ENCODE data around the gene SERPINC1. TPM values are rescaled to one million over a fixed set of nuclear protein-coding genes. Genes with fewer than 3 reads are reported as not detected.

SERPINC1 gene
- total and polyA plus RNA-seq, 2 of the 8 experiments (the other 6 are each of a cell fraction or from before 2014, with no cell fraction given), result 0.08 TPM; not detected in 1

DNA sequence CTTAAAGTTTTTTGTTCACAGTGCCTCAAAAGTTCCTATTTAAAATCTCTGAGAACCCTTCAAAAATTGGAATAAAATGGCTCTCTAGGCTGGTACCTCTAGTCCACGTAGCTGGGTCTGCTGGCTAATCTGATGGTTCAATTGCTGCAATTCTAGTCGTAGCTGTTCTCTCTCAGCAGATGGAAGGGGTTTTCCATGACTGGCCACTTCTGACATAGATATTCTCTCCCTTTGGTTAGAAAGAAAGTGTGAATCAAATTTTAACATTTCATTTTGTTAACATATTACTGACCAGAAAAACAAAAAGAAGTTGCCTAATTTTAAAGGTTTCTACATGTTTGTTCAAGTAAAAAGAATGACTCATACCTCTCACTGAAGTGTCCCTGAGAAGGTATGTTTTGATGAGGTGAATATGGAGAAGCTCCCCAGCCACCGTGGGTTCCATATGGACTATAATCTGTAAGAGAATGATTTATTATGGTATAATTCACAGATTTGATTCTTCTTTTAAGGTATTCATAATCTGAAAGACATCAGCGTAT, 29.3 kb upstream of the SERPINC1 start:
- WGBS, 2 experiments (ENCODE audit: extremely low coverage in 1 of 2, insufficient coverage in 1 of 2, insufficient read length in 1 of 2, insufficient replicate concordance in 2 of 2, low coverage in 1 of 2, low lambda C conversion rate in 2 of 2, missing lambda C conversion rate in 1 of 2), result 87% methylated on average over 4 of the region's 4 CpGs; no CpG with 5 or more reads in 1 of the 2 experiments
- no peak overlapping the region for H3K4ac ChIP-seq (replicated peaks; ENCODE audit: insufficient read length, low read depth, low read length)
- no peak overlapping the region for H3K4me3 ChIP-seq (ENCODE audit: extremely low read depth in 1 of 4, insufficient read depth in 2 of 4, low read depth in 3 of 4, low read length in 4 of 4)
- H3K23ac ChIP-seq (ENCODE audit: insufficient read length), result no peak overlapping the region
- H3K4me2 ChIP-seq (ENCODE audit: insufficient read depth in 1 of 2, low read depth in 2 of 2, low read length in 2 of 2), result no peak overlapping the region
- no peak overlapping the region for H2BK120ac ChIP-seq (replicated peaks; ENCODE audit: low read depth, low read length)
- H3K14ac ChIP-seq (ENCODE audit: insufficient read length), result no peak overlapping the region
- ChIA-PET POLR2A (ENCODE audit: partially characterized antibody) (interaction anchor here (0.6 to 1.6 kb wide), 3 partner anchors 13 to 78 kb away, joined by 3 to 4 read pairs (median 3); partner anchors contain the start of genes GAS5 and ZBTB37), CTCF (ENCODE audit: partially characterized antibody) (interaction anchor here (1.5 kb wide), 1 partner anchor 9 kb away, joined by 3 read pairs; no protein-coding TSS in a partner anchor)
- H3K4me1 ChIP-seq (replicated peaks in 1 of 4; ENCODE audit: control insufficient read depth in 3 of 4, insufficient read depth in 4 of 4, low read length in 3 of 4), result no peaks in the 10 kb centered on the region
- H3K36me3 ChIP-seq (ENCODE audit: control insufficient read depth in 2 of 4, insufficient read depth in 4 of 4, low read length in 3 of 4), result peaks cover 9 to 72% (median 41%) of the 10 kb centered on the region in 4 experiments
- TF ChIP-seq SP4 (IDR thresholded peaks at IDR 0.05; ENCODE audit: low read length) (no peak), RBBP5 (IDR thresholded peaks at IDR 0.05; ENCODE audit: borderline replicate concordance, low read depth, low read length) (no peak), KDM4A (IDR thresholded peaks at IDR 0.05; ENCODE audit: low read depth, low read length, severe bottlenecking) (no peak), HDAC6 (IDR thresholded peaks at IDR 0.05; ENCODE audit: low read depth, low read length) (no peak), PHF8 (conservative IDR thresholded peaks at IDR 0.05; ENCODE audit: low read depth, low read length) (no peak)
- no peak overlapping the region for H2BK5ac ChIP-seq (ENCODE audit: low read depth, low read length)
- H4K20me1 ChIP-seq (replicated peaks in 1 of 2; ENCODE audit: control insufficient read depth in 1 of 2, insufficient read depth in 2 of 2, low read length in 2 of 2), result no peaks in the 10 kb centered on the region
- H3K27me3 ChIP-seq (replicated peaks in 1 of 4; ENCODE audit: control insufficient read depth in 3 of 4, extremely low read depth in 1 of 4, insufficient read depth in 3 of 4, low read length in 3 of 4), result no peaks in the 10 kb centered on the region
- H3K79me2 ChIP-seq (ENCODE audit: control insufficient read depth in 1 of 2, insufficient read depth in 2 of 2, low read length in 2 of 2), result no peaks in the 10 kb centered on the region
- no peaks in the 10 kb centered on the region for H3K9me3 ChIP-seq (ENCODE audit: insufficient read depth in 2 of 2, low read depth in 1 of 2, low read length in 1 of 2)
- no peak overlapping the region for H4K8ac ChIP-seq (ENCODE audit: extremely low read depth, insufficient read depth, low read length)
- H2BK15ac ChIP-seq (ENCODE audit: low read length), result no peak overlapping the region
- H2AK5ac ChIP-seq (ENCODE audit: low read depth, low read length), result no peak overlapping the region
- no peak overlapping the region for H2BK20ac ChIP-seq (ENCODE audit: low read length)
- no peak overlapping the region for H2AFZ ChIP-seq (ENCODE audit: low read length)
- FAIRE-seq (no peak), DNase-seq (ENCODE audit: low read depth in 1 of 2, low spot score in 2 of 2) (no peak)
- H3K79me1 ChIP-seq (ENCODE audit: low read depth, low read length), result no peaks in the 10 kb centered on the region
- H3K9ac ChIP-seq (replicated peaks in 1 of 4; ENCODE audit: extremely low read depth in 1 of 4, low read depth in 3 of 4, low read length in 3 of 4), result no peak overlapping the region
- H2BK12ac ChIP-seq (ENCODE audit: low read depth, low read length), result no peak overlapping the region
- H3K56ac ChIP-seq (replicated peaks; ENCODE audit: insufficient read length, low read depth, low read length), result no peak overlapping the region
- no peaks in the 10 kb centered on the region for H3K23me2 ChIP-seq (ENCODE audit: low read depth, low read length)
- H4K5ac ChIP-seq (ENCODE audit: insufficient read length, low read depth, low read length), result no peak overlapping the region
- no peak overlapping the region for H4K91ac ChIP-seq (replicated peaks; ENCODE audit: insufficient read length, low read length)
- H3K27ac ChIP-seq (ENCODE audit: low read depth, low read length), result no peak overlapping the region
- H3K18ac ChIP-seq (ENCODE audit: extremely low read depth, low read length), result no peak overlapping the region

All from H1 (cell line).